Cardiac atrium fibroblast (primary cell): Measurements from ENCODE around the gene IAPP. TPM values are rescaled to one million over a fixed set of nuclear protein-coding genes. Genes with fewer than 3 reads are reported as not detected.

Experiments used
- total RNA-seq: library from RNA; depleted of rRNA; stranded (reverse); fragments of >200 nt; gene quantifications from 2 replicates; pipeline ENCODE4 v1.2.3, GENCODE V29; 2015

IAPP gene
- not detected in 2 replicates for total RNA-seq

DNA sequence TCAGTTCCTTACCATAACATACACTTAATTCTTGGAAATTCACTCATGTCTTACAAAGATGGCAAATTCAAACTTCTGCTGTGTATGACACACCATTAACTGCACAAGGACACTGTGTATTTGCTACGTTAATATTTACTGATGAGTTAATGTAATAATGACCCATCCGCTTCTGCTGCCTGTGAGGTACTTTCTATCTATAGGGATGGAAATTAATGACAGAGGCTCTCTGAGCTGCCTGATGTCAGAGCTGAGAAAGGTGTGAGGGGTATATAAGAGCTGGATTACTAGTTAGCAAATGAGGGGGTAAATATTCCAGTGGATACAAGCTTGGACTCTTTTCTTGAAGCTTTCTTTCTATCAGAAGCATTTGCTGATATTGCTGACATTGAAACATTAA is at the start of gene IAPP:
Gene IAPP, plus strand, starts transcription at position 301 of the 400 bp plus-strand sequence. CDS start 450 bp downstream, outside the sequence.

DNA sequence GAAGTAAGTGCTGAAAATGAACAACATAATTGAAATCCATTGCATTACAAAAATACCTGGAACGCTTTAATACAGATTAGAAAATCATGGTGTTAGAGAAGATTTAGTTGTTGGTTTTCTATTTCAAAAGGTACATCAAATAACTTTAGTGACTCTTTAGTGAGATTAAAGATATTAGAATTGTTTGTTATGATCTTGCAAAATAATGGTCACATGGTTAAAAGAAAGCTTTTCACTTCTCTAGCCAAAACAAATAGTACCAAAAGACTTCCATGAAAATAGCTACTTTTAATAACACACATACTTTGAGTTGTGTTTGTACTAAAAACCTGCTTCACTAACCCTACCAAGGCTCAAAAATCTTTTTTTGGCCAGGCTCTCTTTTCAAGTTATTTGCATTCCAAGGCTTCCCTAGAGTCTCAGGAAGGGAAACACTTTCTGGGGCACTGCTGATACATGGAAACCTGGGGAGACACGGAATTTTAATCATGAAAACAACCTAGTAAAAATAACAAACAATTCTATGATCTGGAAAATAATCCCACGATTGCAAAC is 37.9 kb upstream of the IAPP start, which contains the start of gene SLCO1A2:
Gene SLCO1A2, minus strand, starts transcription at position 147 of the 555 bp plus-strand sequence. CDS start 270 bp downstream, outside the sequence.

Other genes with a start within 250 kb of the IAPP start
- not detected in 2 replicates for gene SLCO1B1, start 241.7 kb upstream of the IAPP start, total RNA-seq
- not detected in 2 replicates for gene SLCO1A2, start 38.0 kb upstream of the IAPP start, total RNA-seq
- gene PYROXD1, start 64.8 kb downstream of the IAPP start, total RNA-seq = 11.0 and 14.8 TPM in 2 replicates
- gene RECQL, start 128.7 kb downstream of the IAPP start, total RNA-seq = 40.4 and 54.6 TPM in 2 replicates
- gene GOLT1B, start 128.9 kb downstream of the IAPP start, total RNA-seq = 53.1 and 72.8 TPM in 2 replicates
- 0.97 TPM in 1 of 2 replicates, not detected in the other for gene SPX, start 153.4 kb downstream of the IAPP start, total RNA-seq
- gene GYS2, start 231.9 kb downstream of the IAPP start, total RNA-seq = not detected in 2 replicates